GM23338 (cell line): ENCODE measurements around the gene EIF3F. TPM values are rescaled to one million over a fixed set of nuclear protein-coding genes. Genes with fewer than 3 reads are reported as not detected.

Source experiments
- ATAC-seq: fragments of 200-7000 bp; cut with Tn5 transposase; 3 replicates; pipeline ENCODE4 v1.9.1; 2020
- DNase-seq: peaks from one replicate; pipeline ENCODE4 v3.0.0-alpha.2; 2015; ENCODE audit warnings: low spot score
- H2AFZ ChIP-seq: fragments of 200-600 bp; sonication (generic); 2 replicates; pipeline ENCODE4 v1.8.0; 2016; ENCODE audit warnings: antibody characterized with exemption, mild to moderate bottlenecking, moderate library complexity
- H3F3A ChIP-seq: fragments of 200-600 bp; sonication (generic); replicated peaks from 2 replicates; pipeline ENCODE4 v1.8.0; 2017; ENCODE audit warnings: antibody characterized with exemption, mixed run types, low read depth
- H3K27ac ChIP-seq: fragments of 200-600 bp; sonication (generic); 2 replicates; pipeline ENCODE4 v1.6.1; 2016; ENCODE audit warnings: low read depth
- H3K27me3 ChIP-seq: fragments of 200-600 bp; sonication (generic); 2 replicates; pipeline ENCODE4 v1.8.0; 2016; ENCODE audit warnings: mild to moderate bottlenecking, mixed run types, moderate library complexity; ENCODE audit not compliant: insufficient read depth
- H3K36me3 ChIP-seq: fragments of 200-600 bp; sonication (generic); 2 replicates; pipeline ENCODE4 v1.8.0; 2016; ENCODE audit warnings: mild to moderate bottlenecking; ENCODE audit not compliant: insufficient read depth
- H3K4me1 ChIP-seq: fragments of 200-600 bp; sonication (generic); 2 replicates; pipeline ENCODE4 v1.8.0; 2016; ENCODE audit warnings: mild to moderate bottlenecking, moderate library complexity; ENCODE audit not compliant: insufficient read depth
- H3K4me2 ChIP-seq: fragments of 200-600 bp; sonication (generic); 2 replicates; pipeline ENCODE4 v1.7.1; 2017; ENCODE audit warnings: mixed run types
- H3K4me3 ChIP-seq: fragments of 200-600 bp; sonication (generic); 2 replicates; pipeline ENCODE4 v1.6.1; 2016; ENCODE audit warnings: mixed run types
- H3K79me2 ChIP-seq: fragments of 200-600 bp; sonication (generic); replicated peaks from 2 replicates; pipeline ENCODE4 v1.8.0; 2017; ENCODE audit warnings: mild to moderate bottlenecking; ENCODE audit not compliant: insufficient read depth
- H3K9me2 ChIP-seq: fragments of 200-600 bp; sonication (generic); 2 replicates; pipeline ENCODE4 v1.8.0; 2017; ENCODE audit not compliant: insufficient read depth
- H4K20me1 ChIP-seq: fragments of 200-600 bp; sonication (generic); replicated peaks from 2 replicates; pipeline ENCODE4 v1.8.0; 2017; ENCODE audit warnings: mild to moderate bottlenecking; ENCODE audit not compliant: insufficient read depth
- H3K27ac Mint-ChIP-seq: 2 replicates; pipeline ENCODE4 v1.8.0; 2020; ENCODE audit warnings: inconsistent platforms, mild to moderate bottlenecking, moderate library complexity, mixed read lengths
- H3K27me3 Mint-ChIP-seq: 3 replicates; pipeline ENCODE4 v1.8.0; 2022; ENCODE audit warnings: low read depth, mild to moderate bottlenecking, moderate library complexity, mixed read lengths, inconsistent platforms; ENCODE audit not compliant: insufficient read depth, poor library complexity
- H3K36me3 Mint-ChIP-seq: 3 replicates; pipeline ENCODE4 v1.8.0; 2021; ENCODE audit warnings: low read depth, mild to moderate bottlenecking, inconsistent platforms, moderate library complexity, mixed read lengths
- H3K4me1 Mint-ChIP-seq: 3 replicates; pipeline ENCODE4 v1.8.0; 2020; ENCODE audit warnings: mild to moderate bottlenecking, inconsistent platforms, mixed read lengths
- H3K4me3 Mint-ChIP-seq: 3 replicates; pipeline ENCODE4 v1.8.0; 2021; ENCODE audit warnings: moderate library complexity, mild to moderate bottlenecking, inconsistent platforms, mixed read lengths
- H3K9me3 Mint-ChIP-seq: 3 replicates; pipeline ENCODE4 v1.8.0; 2020; ENCODE audit warnings: moderate library complexity, mild to moderate bottlenecking, inconsistent platforms, mixed read lengths
- CREB1 ChIP-seq: fragments of 250-450 bp; sonication (Bioruptor Pico); IDR thresholded peaks from 2 replicates; pipeline ENCODE4 v1.5.0; 2020; ENCODE audit warnings: low read depth, mild to moderate bottlenecking, moderate library complexity
- EZH2 ChIP-seq: fragments of 200-600 bp; sonication (generic); IDR thresholded peaks from one replicate; pipeline ENCODE4 v1.8.0; 2017; ENCODE audit warnings: antibody characterized with exemption, mild to moderate bottlenecking, low read depth; ENCODE audit not compliant: unreplicated experiment
- EZH2phosphoT487 ChIP-seq: fragments of 200-600 bp; sonication (generic); IDR thresholded peaks from one replicate; pipeline ENCODE4 v1.8.1; 2018; ENCODE audit warnings: antibody characterized with exemption; ENCODE audit not compliant: unreplicated experiment
- NANOG ChIP-seq: IDR thresholded peaks from 2 replicates; pipeline ENCODE4 v1.6.1; 2016; ENCODE audit warnings: antibody characterized with exemption, borderline replicate concordance
- POLR2AphosphoS5 ChIP-seq: IDR thresholded peaks from 2 replicates; pipeline ENCODE4 v1.6.1; 2016; ENCODE audit warnings: antibody characterized with exemption, low read depth
- STAT1 ChIP-seq: IDR thresholded peaks from one replicate; pipeline ENCODE4 v1.6.1; 2016; ENCODE audit warnings: antibody characterized with exemption; ENCODE audit not compliant: unreplicated experiment
- ZNF114 ChIP-seq: fragments of 250-450 bp; sonication (Bioruptor Pico); IDR thresholded peaks from 2 replicates; pipeline ENCODE4 v1.5.0; 2020; ENCODE audit warnings: mild to moderate bottlenecking, moderate library complexity
- ZNF331 ChIP-seq: fragments of 250-450 bp; sonication (Bioruptor Pico); IDR thresholded peaks from 2 replicates; pipeline ENCODE4 v1.5.0; 2020; ENCODE audit warnings: low read depth, mild to moderate bottlenecking, moderate library complexity
- polyA plus RNA-seq: library from polyadenylated mRNA; unstranded; fragments of >200 nt; fragmentation: Nextera tagmentation; extraction: Ambion mirVana; gene quantifications from 2 replicates; pipeline ENCODE4 v1.2.1, GENCODE V29; 2016
- total RNA-seq: library from RNA; depleted of rRNA; stranded (reverse); fragments of >200 nt; shearing (Covaris generic); gene quantifications from 2 replicates; pipeline ENCODE4 v1.2.3, GENCODE V29; 2014
- TF ChIP-seq, protein P1 (sequence below): IDR thresholded peaks from 2 replicates; pipeline ENCODE4 v1.6.1; 2016; ENCODE audit warnings: antibody characterized with exemption
- TF ChIP-seq, protein P2 (sequence below), 2 experiments: fragments of 200-600 bp in 1 of 2; sonication (generic) in 1 of 2; conservative IDR thresholded peaks; 2 replicates each; pipeline versions ENCODE4 v1.5.1 to v1.6.1; 2016 to 2017; ENCODE audit warnings: antibody characterized with exemption in 2 of 2, low read depth in 2 of 2, mild to moderate bottlenecking in 2 of 2, moderate library complexity in 1 of 2

The EIF3F gene
- total and polyA plus RNA-seq, 2 experiments from 2014 or later = 237 to 555 TPM

DNA sequence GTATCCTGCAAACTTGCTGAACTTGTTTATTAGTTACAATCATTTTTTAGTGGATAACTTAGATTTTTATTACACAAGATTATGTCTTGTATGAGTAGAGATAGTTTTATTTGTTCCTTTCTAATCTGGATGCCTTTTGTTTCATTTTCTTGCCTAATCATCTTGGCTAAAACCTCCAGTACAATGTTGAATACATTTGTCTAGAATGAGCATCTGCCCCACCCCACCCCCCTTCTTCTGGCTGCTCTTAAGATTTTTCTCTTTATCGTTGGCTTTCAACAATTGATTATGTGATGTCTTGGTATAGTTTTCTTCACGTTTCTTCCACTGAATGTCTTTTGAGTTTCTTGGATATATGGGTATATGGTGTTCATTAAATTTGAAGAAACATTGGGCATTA, 56.6 kb downstream of the EIF3F start (continued):
- TF ChIP-seq, protein P1, sequence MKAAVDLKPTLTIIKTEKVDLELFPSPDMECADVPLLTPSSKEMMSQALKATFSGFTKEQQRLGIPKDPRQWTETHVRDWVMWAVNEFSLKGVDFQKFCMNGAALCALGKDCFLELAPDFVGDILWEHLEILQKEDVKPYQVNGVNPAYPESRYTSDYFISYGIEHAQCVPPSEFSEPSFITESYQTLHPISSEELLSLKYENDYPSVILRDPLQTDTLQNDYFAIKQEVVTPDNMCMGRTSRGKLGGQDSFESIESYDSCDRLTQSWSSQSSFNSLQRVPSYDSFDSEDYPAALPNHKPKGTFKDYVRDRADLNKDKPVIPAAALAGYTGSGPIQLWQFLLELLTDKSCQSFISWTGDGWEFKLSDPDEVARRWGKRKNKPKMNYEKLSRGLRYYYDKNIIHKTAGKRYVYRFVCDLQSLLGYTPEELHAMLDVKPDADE = no peak
- no peak for TF ChIP-seq ZNF114 (CRISPR knock-in tag)
- TF ChIP-seq STAT1 = no peak
- TF ChIP-seq NANOG = no peak
- no peak for TF ChIP-seq POLR2AphosphoS5
- TF ChIP-seq CREB1 (CRISPR knock-in tag) = no peak

DNA sequence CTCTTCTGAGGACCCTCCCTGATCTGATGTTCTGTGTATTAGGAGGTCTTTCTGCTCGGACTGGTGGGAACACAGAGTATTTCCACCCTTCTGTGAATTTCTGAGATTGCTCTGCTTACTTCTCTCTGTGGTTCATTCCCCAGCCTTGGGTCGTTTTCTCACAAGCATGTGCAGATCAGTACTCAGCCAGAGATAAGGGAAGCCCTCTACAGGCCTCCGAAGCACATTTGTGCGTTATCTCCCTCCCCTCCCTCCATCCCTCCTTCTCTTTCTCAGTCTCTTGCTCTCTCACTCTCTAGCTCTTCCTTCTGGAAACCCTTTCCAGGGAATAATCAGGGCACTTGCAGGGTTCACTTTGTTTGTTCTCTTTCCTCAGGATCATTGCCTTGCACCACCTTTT, 58.7 kb downstream of the EIF3F start:
- no peaks in the 10 kb centered on the region for H3K36me3 Mint-ChIP-seq
- ATAC-seq = peak; percentile 64

More for the DNA sequence above, 58.7 kb downstream of the EIF3F start:
- Mint-ChIP-seq H3K9me3 (no peaks in the 10 kb centered on the region), H3K4me1 (no peaks in the 10 kb centered on the region; the same call in 2 of the 3 replicates), H3K27me3 (no peaks in the 10 kb centered on the region), H3K27ac (no peak overlapping the region), H3K4me3 (no peak overlapping the region)
- no peak for DNase-seq
- Histone ChIP-seq H3K27me3 (no peaks in the 10 kb centered on the region), H2AFZ (peak overlapping the region; percentile 87), H3K4me1 (no peaks in the 10 kb centered on the region), H3K27ac (no peak overlapping the region), H3K79me2 (no peaks in the 10 kb centered on the region), H3K4me2 (no peak overlapping the region), H4K20me1 (no peaks in the 10 kb centered on the region), H3K36me3 (no peaks in the 10 kb centered on the region), H3K9me2 (no peaks in the 10 kb centered on the region), H3K4me3 (no peak overlapping the region), H3F3A (no peaks in the 10 kb centered on the region)
- TF ChIP-seq, protein P2, sequence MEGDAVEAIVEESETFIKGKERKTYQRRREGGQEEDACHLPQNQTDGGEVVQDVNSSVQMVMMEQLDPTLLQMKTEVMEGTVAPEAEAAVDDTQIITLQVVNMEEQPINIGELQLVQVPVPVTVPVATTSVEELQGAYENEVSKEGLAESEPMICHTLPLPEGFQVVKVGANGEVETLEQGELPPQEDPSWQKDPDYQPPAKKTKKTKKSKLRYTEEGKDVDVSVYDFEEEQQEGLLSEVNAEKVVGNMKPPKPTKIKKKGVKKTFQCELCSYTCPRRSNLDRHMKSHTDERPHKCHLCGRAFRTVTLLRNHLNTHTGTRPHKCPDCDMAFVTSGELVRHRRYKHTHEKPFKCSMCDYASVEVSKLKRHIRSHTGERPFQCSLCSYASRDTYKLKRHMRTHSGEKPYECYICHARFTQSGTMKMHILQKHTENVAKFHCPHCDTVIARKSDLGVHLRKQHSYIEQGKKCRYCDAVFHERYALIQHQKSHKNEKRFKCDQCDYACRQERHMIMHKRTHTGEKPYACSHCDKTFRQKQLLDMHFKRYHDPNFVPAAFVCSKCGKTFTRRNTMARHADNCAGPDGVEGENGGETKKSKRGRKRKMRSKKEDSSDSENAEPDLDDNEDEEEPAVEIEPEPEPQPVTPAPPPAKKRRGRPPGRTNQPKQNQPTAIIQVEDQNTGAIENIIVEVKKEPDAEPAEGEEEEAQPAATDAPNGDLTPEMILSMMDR (conservative IDR thresholded peaks at IDR 0.05; ENCODE audit: low read depth in 2 of 2) = no peak; a peak in 1 of 4 replicates
- TF ChIP-seq, protein P1 = no peak
- TF ChIP-seq EZH2phosphoT487 = no peak
- no peak for TF ChIP-seq NANOG
- no peak for TF ChIP-seq ZNF114 (CRISPR knock-in tag)
- no peak for TF ChIP-seq ZNF331
- no peak for TF ChIP-seq STAT1
- no peak for TF ChIP-seq EZH2
